PC-9 (cell line): ENCODE results near the gene HIRA.

Experiments used
- EZH2 ChIP-seq: fragments of 200-600 bp; sonication (generic); IDR thresholded peaks from 2 replicates; pipeline ENCODE4 v1.8.0; 2017; ENCODE audit warnings: antibody characterized with exemption, low read depth
- TF ChIP-seq, protein P1 (sequence below): fragments of 200-600 bp; sonication (generic); conservative IDR thresholded peaks from 2 replicates; pipeline ENCODE4 v1.6.1; 2017; ENCODE audit warnings: mixed run types, antibody characterized with exemption, mild to moderate bottlenecking, moderate library complexity

DNA sequence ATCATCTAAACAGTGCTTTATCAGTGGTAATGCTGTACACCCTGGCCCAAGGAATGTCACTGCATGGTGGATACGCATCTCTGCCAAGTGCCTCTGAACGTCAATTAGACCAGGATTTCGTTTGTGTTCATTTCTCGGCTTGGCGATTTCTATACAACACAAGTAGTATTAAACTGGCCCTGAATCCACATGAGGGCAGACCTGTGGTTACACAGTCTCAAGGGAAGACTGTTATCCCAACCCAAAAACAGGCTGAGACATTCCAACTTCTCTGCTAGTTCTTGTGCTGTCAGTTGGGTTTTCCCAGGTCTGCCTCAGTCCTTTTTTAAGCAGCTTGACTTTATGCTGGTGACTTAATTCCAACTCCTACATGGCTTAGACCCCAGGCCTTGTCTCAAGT lies 58.1 kb downstream of the HIRA start:
- TF ChIP-seq EZH2: no peak
- TF ChIP-seq, protein P1, sequence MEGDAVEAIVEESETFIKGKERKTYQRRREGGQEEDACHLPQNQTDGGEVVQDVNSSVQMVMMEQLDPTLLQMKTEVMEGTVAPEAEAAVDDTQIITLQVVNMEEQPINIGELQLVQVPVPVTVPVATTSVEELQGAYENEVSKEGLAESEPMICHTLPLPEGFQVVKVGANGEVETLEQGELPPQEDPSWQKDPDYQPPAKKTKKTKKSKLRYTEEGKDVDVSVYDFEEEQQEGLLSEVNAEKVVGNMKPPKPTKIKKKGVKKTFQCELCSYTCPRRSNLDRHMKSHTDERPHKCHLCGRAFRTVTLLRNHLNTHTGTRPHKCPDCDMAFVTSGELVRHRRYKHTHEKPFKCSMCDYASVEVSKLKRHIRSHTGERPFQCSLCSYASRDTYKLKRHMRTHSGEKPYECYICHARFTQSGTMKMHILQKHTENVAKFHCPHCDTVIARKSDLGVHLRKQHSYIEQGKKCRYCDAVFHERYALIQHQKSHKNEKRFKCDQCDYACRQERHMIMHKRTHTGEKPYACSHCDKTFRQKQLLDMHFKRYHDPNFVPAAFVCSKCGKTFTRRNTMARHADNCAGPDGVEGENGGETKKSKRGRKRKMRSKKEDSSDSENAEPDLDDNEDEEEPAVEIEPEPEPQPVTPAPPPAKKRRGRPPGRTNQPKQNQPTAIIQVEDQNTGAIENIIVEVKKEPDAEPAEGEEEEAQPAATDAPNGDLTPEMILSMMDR: no peak
